Stimulated activated CD4-positive, alpha-beta T cell treated with anti-CD3 and anti-CD28 coated beads, Interleukin-2, amount 100 ng/mL, for 48 hours (primary cell): ENCODE measurements around the gene MBD6.

Experiments
- DNase-seq, 2 donors: peaks; one replicate each; pipeline ENCODE4 v3.0.0-alpha.2; 2020

The MBD6 gene

GRCh38 chr12:57522011-57522886 lies at the start of gene MBD6:
MBD6 (plus strand) TSS chr12:57522824; CDS start chr12:57524304, 1,480 bp downstream.
- peak; percentile 87 to 90 for DNase-seq

- DNase-seq: no peak
Observed at GRCh38 chr12:57473392-57473791, 49.2 kb upstream of the MBD6 start.

- no peak for DNase-seq
Observed at GRCh38 chr12:57473886-57474285, 48.7 kb upstream of the MBD6 start.

GRCh38 chr12:57474430-57474829 lies 48.2 kb upstream of the MBD6 start:
- DNase-seq: no peak

GRCh38 chr12:57474862-57475261 lies 47.8 kb upstream of the MBD6 start:
- DNase-seq: no peak

- no peak for DNase-seq
Observed at GRCh38 chr12:57475271-57476161, 47.1 kb upstream of the MBD6 start.

- peak; percentile 70 to 82 for DNase-seq
Observed at GRCh38 chr12:57476162-57476992, 46.2 kb upstream of the MBD6 start.

GRCh38 chr12:57476993-57477709 lies 45.5 kb upstream of the MBD6 start:
- DNase-seq: no peak

GRCh38 chr12:57477710-57478681 lies 44.6 kb upstream of the MBD6 start:
- DNase-seq: no peak

GRCh38 chr12:57479043-57479375 lies 43.6 kb upstream of the MBD6 start:
- DNase-seq: no peak

- peak in 1 of 2 donors; percentile 44 for DNase-seq
Observed at GRCh38 chr12:57479376-57480115, 43.1 kb upstream of the MBD6 start, which contains the start of gene ARHGAP9. ARHGAP9 (minus strand) TSS chr12:57479866; CDS start chr12:57479406, 460 bp downstream.

GRCh38 chr12:57481671-57482070 lies 41.0 kb upstream of the MBD6 start:
- DNase-seq: no peak

GRCh38 chr12:57483466-57483865 lies 39.2 kb upstream of the MBD6 start:
- no peak for DNase-seq

- DNase-seq: no peak
Observed at GRCh38 chr12:57485695-57486094, 36.9 kb upstream of the MBD6 start.

GRCh38 chr12:57487055-57487596 lies 35.5 kb upstream of the MBD6 start:
- no peak for DNase-seq

GRCh38 chr12:57487597-57488401 lies 34.8 kb upstream of the MBD6 start, which contains the start of gene MARS1:
MARS1 (plus strand) TSS chr12:57488068; CDS start chr12:57488091, 23 bp downstream.
- peak; percentile 83 to 86 for DNase-seq

GRCh38 chr12:57488402-57489156 lies 34.0 kb upstream of the MBD6 start:
- no peak for DNase-seq

GRCh38 chr12:57489157-57489641 lies 33.4 kb upstream of the MBD6 start:
- DNase-seq: no peak
